Heart left ventricle (tissue), 16 donors: ENCODE measurements around the gene IRF3. TPM values are rescaled to one million over a fixed set of nuclear protein-coding genes. Genes with fewer than 3 reads are reported as not detected.
"Not testable (repeated sequence)": the region's sequence is repeated elsewhere in the genome, so short reads cannot be mapped to it uniquely, and the experiment has no call there.

Source experiments
- ATAC-seq, 4 donors: fragments of 200-7000 bp; cut with Tn5 transposase; one replicate each; pipeline ENCODE4 v1.9.1; 2020 to 2022; ENCODE audit warnings: moderate library complexity in 4 of 4, mild to moderate bottlenecking in 3 of 4, moderate number of reproducible peaks in 1 of 4
- DNase-seq, 5 donors: peaks; one replicate each; pipeline ENCODE4 v3.0.0-alpha.2; 2020
- H3K27ac ChIP-seq, 12 donors: fragments of 200-600 bp; sonication (generic) in 4 of 12; one replicate each; pipeline versions ENCODE4 v1.5.0 to v1.8.0; 2016 to 2022; ENCODE audit warnings: mild to moderate bottlenecking in 2 of 12
- H3K27me3 ChIP-seq, 9 donors: fragments of 200-600 bp; sonication (generic) in 2 of 9; one replicate each; pipeline versions ENCODE4 v1.5.1 to v1.8.0; 2016 to 2022; ENCODE audit warnings: mild to moderate bottlenecking in 3 of 9
- H3K36me3 ChIP-seq, 9 donors: fragments of 200-600 bp; sonication (generic) in 2 of 9; one replicate each; pipeline versions ENCODE4 v1.5.0 to v1.8.0; 2018 to 2022; ENCODE audit warnings: mild to moderate bottlenecking in 2 of 9
- H3K4me1 ChIP-seq, 12 donors: fragments of 200-600 bp; sonication (generic) in 4 of 12; one replicate each; pipeline versions ENCODE4 v1.5.0 to v1.8.0; 2016 to 2022; ENCODE audit warnings: mild to moderate bottlenecking in 3 of 12
- H3K4me3 ChIP-seq, 12 donors: fragments of 200-600 bp; sonication (generic) in 4 of 12; one replicate each; pipeline versions ENCODE4 v1.5.0 to v1.8.0; 2017 to 2022; ENCODE audit warnings: mild to moderate bottlenecking in 9 of 12, moderate library complexity in 4 of 12
- H3K9me3 ChIP-seq, 12 donors: fragments of 200-600 bp; sonication (generic) in 4 of 12; one replicate each; pipeline versions ENCODE4 v1.5.0 to v1.8.0; 2016 to 2022; ENCODE audit warnings: mild to moderate bottlenecking in 1 of 12
- CTCF ChIP-seq, 12 donors: fragments of 200-600 bp; sonication (generic) in 4 of 12; IDR thresholded peaks; one replicate each; pipeline versions ENCODE4 v1.5.0 to v1.8.0; 2018 to 2022; ENCODE audit warnings: antibody characterized with exemption in 12 of 12, mild to moderate bottlenecking in 5 of 12
- POLR2A ChIP-seq, 2 donors: fragments of 450-650 bp; IDR thresholded peaks; one replicate each; pipeline ENCODE4 v1.6.1; 2017; ENCODE audit warnings: antibody characterized with exemption in 2 of 2, mild to moderate bottlenecking in 2 of 2, moderate library complexity in 2 of 2
- WGBS, 4 donors: extraction: QIAGEN DNeasy Blood & Tissue Kit in 2 of 4; methylation state at CpG; one replicate each; pipeline versions ENCODE4 v1.1.5 to v1.1.7; 2013 to 2018; 5-methylcytosine and 5-hydroxymethylcytosine counted together
- intact Hi-C, 10 donors: fragments of 100-400 bp; cut with DNase I; formaldehyde crosslinking; loops; one replicate each; pipeline versions ENCODE4 v1.11.1 to v1.14.2; 2022
- polyA plus RNA-seq, 2 donors: library from polyadenylated mRNA; stranded (reverse); fragments of 200-250 nt; gene quantifications; one replicate each; pipeline ENCODE4 v1.2.3, GENCODE V29; 2013
- total RNA-seq, 9 donors: library from RNA; depleted of rRNA in 2 of 9; stranded (reverse); fragments of >200 nt in 2 of 9; fragmentation: NEBNext Ultra II Directional in 3 of 9; extraction: Animal tissue kit (Norgen Biotek cat#: 25700) in 3 of 9; gene quantifications; one replicate each; pipeline versions ENCODE4 v1.1.0 to v1.2.4, GENCODE V29; 2016 to 2023
- donor health status: ischemic (EF 13 %, LVEDD 7.1; RV severe dilation, severe dysfunction).
- donor health status: healthy with polysubstance abuse.
- donor health status: DM: no; HTN: yes; CAD: no.
- donor health status: DM: no; HTN: no; CAD: no.
- donor health status: ischemic (EF 25% LVEDD 6.9; RV normal size, moderate dysfunction).
- donor health status: ischemic (EF 25% LVEDD 5.7; RV mildly dilated, moderate dysfunction).
- donor health status: healthy.
- donor health status: DM: yes; HTN: yes; CAD: no.
- donor health status: ischemic (EF 35%, LVEDD 5.7; RV mildly dilated, moderate dysfunction).
- donor health status: nonischemic (EF 11% LVEDD 7.7; RV severe dilation, severe dysfunction).
- donor health status: DM: yes; HTN: yes; CAD: no.
- donor health status: PGD.
- donor health status: ischemic (EF 29% LVEDD 5.4; RV normal size, mild dysfunction).
- donor health status: nonischemic (EF 23%, LVEDD 6.1; RV moderate dilation, normal function).

Gene IRF3
- total and polyA plus RNA-seq, 11 donors: 23.1 to 68.0 (median 35.1) TPM

- WGBS, 4 donors: 31 to 47% (median 35%) methylated on average over 9 of the region's 9 CpGs
Measured at GRCh38 chr19:49631014-49631588, 34.6 kb downstream of the IRF3 start.

GRCh38 chr19:49629659-49630058, 36.0 kb downstream of the IRF3 start:
- no peak for TF ChIP-seq POLR2A (IDR thresholded peaks at IDR 0.05)
- DNase-seq (no peak), ATAC-seq (no peak)
- intact Hi-C loops: loop anchor here in 1 of 10 donors (5.0 kb wide), 1 partner anchor 188 kb away; the partner anchor contains the start of gene MED25
- WGBS, 4 donors: 88 to 93% (median 90%) methylated on average over 9 of the region's 9 CpGs
- peaks cover 0 to 37% (median 25%) of the 10 kb centered on the region in 9 donors for H3K36me3 ChIP-seq
- peaks cover 0 to 23% (median 12%) of the 10 kb centered on the region in 12 donors for H3K4me1 ChIP-seq
- peak overlapping the region in 3 of 12 donors; percentile 15 to 31 (median 29) for H3K27ac ChIP-seq
- H3K27me3 ChIP-seq: no peaks in the 10 kb centered on the region
- H3K9me3 ChIP-seq: no peaks in the 10 kb centered on the region
- no peak overlapping the region for H3K4me3 ChIP-seq

More at GRCh38 chr19:49631014-49631588, 34.6 kb downstream of the IRF3 start:
- peak overlapping the region in 5 of 12 donors; percentile 9 to 46 (median 24) for H3K27ac ChIP-seq
- DNase-seq (no peak), ATAC-seq (peak in 3 of 4 donors; percentile 11 to 36 (median 16))
- no peak for TF ChIP-seq POLR2A (IDR thresholded peaks at IDR 0.05)
- TF ChIP-seq CTCF (IDR thresholded peaks at IDR 0.05): no peak
- peaks cover 0 to 32% (median 15%) of the 10 kb centered on the region in 9 donors for H3K36me3 ChIP-seq
- H3K9me3 ChIP-seq: no peaks in the 10 kb centered on the region
- H3K4me3 ChIP-seq: no peak overlapping the region
- intact Hi-C loops: loop anchor here in 1 of 10 donors (5.0 kb wide), 1 partner anchor 186 kb away; the partner anchor contains the start of gene MED25
- no peaks in the 10 kb centered on the region for H3K27me3 ChIP-seq
- peaks cover 0 to 29% (median 21%) of the 10 kb centered on the region in 12 donors for H3K4me1 ChIP-seq

- no peak for DNase-seq
- TF ChIP-seq POLR2A (IDR thresholded peaks at IDR 0.05): no peak
- no peak for TF ChIP-seq CTCF (IDR thresholded peaks at IDR 0.05)
- Histone ChIP-seq H3K36me3 (peaks cover 0 to 54% (median 34%) of the 10 kb centered on the region in 9 donors), H3K27ac (no peak overlapping the region), H3K4me1 (peaks cover 0 to 15% (median 6%) of the 10 kb centered on the region in 12 donors), H3K9me3 (no peaks in the 10 kb centered on the region), H3K27me3 (no peaks in the 10 kb centered on the region), H3K4me3 (no peak overlapping the region)
- intact Hi-C loops: no loop called here
- WGBS, 4 donors: 87 to 89% (median 88%) methylated on average over 11 of the region's 11 CpGs
- ATAC-seq: no peak
Measured at GRCh38 chr19:49626226-49626625, 39.4 kb downstream of the IRF3 start.

- WGBS, 4 donors: 85 to 90% (median 88%) methylated on average over 22 to 27 of the region's 27 CpGs
- DNase-seq (no peak), ATAC-seq (peak in 2 of 4 donors; percentile 11 to 24)
- Histone ChIP-seq H3K36me3 (peaks cover 0 to 57% (median 37%) of the 10 kb centered on the region in 9 donors), H3K27me3 (no peaks in the 10 kb centered on the region), H3K9me3 (no peaks in the 10 kb centered on the region), H3K4me1 (peaks cover 0 to 8% (median 0%) of the 10 kb centered on the region in 12 donors), H3K4me3 (no peak overlapping the region), H3K27ac (no peak overlapping the region)
- intact Hi-C loops: no loop called here
- TF ChIP-seq CTCF (IDR thresholded peaks at IDR 0.05) (no peak), POLR2A (IDR thresholded peaks at IDR 0.05) (no peak)
Measured at GRCh38 chr19:49624967-49625910, 40.4 kb downstream of the IRF3 start.

GRCh38 chr19:49617860-49618259, 47.8 kb downstream of the IRF3 start:
- ATAC-seq, H3K4me3 ChIP-seq, H3K27me3 ChIP-seq, intact Hi-C loops, H3K27ac ChIP-seq, DNase-seq, H3K9me3 ChIP-seq: not testable (repeated sequence)
- 91 to 96% (median 95%) methylated on average over 13 of the region's 13 CpGs for WGBS, 4 donors
- peaks cover 0 to 79% (median 67%) of the 10 kb centered on the region in 9 donors for H3K36me3 ChIP-seq
- peaks cover 0 to 17% (median 0%) of the 10 kb centered on the region in 12 donors for H3K4me1 ChIP-seq
